K562 (cell line): ENCODE results near the gene DBH. TPM values are rescaled to one million over a fixed set of nuclear protein-coding genes. Genes with fewer than 3 reads are reported as not detected.
A peak's percentile ranks its signal among the peaks of the same experiment; 100 is the strongest.

Experiments used
- ATAC-seq: fragments of 200-7000 bp; cut with Tn5 transposase; 3 replicates; pipeline ENCODE4 v1.9.1; 2020; ENCODE audit warnings: moderate library complexity
- BruUV-seq: library from RNA; stranded (reverse); fragments of 400-500 nt; replicated peaks from 2 replicates; lab custom pipeline; 2021; lab: Mats Ljungman, UMichigan
- CTCF ChIA-PET: fragments of 300-600 bp; formaldehyde crosslinking; extraction: SDS; loops from one replicate; lab custom pipeline; 2021; ENCODE audit warnings: low intra/inter-chr PET ratio; lab: Yijun Ruan, JAX
- POLR2A ChIA-PET: fragments of 300-600, 350-650 bp; sonication (Branson Sonifier 250); formaldehyde crosslinking; extraction: SDS; loops from one replicate; lab custom pipeline; 2021; ENCODE audit warnings: antibody characterized with exemption, inconsistent platforms; lab: Yijun Ruan, JAX
- DNase-seq, 4 experiments: peaks; one replicate each; pipeline versions ENCODE4 v3.0.0 to v3.0.0-alpha.2; 2011 to 2018; ENCODE audit warnings: low spot score in 3 of 4, mixed read lengths in 3 of 4; ENCODE audit errors: extremely low read depth in 1 of 4
- FAIRE-seq: peaks from 2 replicates; lab custom pipeline; 2011; peaks lifted over from hg19 to GRCh38; lab: Jason Lieb, UNC
- H2AFZ ChIP-seq: 2 replicates; pipeline ENCODE4 v1.6.0; 2011; ENCODE audit warnings: low read depth, low read length, control low read depth, inconsistent platforms
- H3K27ac ChIP-seq: fragments of 200-600 bp; 3 replicates; pipeline ENCODE4 v1.8.0; 2011; ENCODE audit warnings: low read depth, mild to moderate bottlenecking, control low read depth, inconsistent platforms, low read length, moderate library complexity, mixed read lengths; ENCODE audit errors: extremely low read depth
- H3K27me3 ChIP-seq, 2 experiments: fragments of 300-600 bp in 1 of 2; 2 replicates in 1 of 2; 3 replicates in 1 of 2; pipeline versions ENCODE4 v1.6.0 to v1.8.0; 2011; ENCODE audit warnings: inconsistent platforms in 2 of 2, low read length in 2 of 2, mild to moderate bottlenecking in 1 of 2, mixed read lengths in 1 of 2, moderate library complexity in 1 of 2; ENCODE audit not compliant: control insufficient read depth in 2 of 2, insufficient read depth in 2 of 2
- H3K36me3 ChIP-seq: fragments of 300-600 bp; 3 replicates; pipeline ENCODE4 v1.8.0; 2011; ENCODE audit warnings: mild to moderate bottlenecking, low read length, inconsistent platforms; ENCODE audit not compliant: control insufficient read depth, insufficient read depth
- H3K4me1 ChIP-seq, 2 experiments: fragments of 200-600 bp in 1 of 2; replicated peaks in 1 of 2; 2 replicates in 1 of 2; 3 replicates in 1 of 2; pipeline versions ENCODE4 v1.5.1 to v1.8.0; 2011; ENCODE audit warnings: inconsistent platforms in 2 of 2, low read length in 2 of 2, mild to moderate bottlenecking in 1 of 2, mixed read lengths in 1 of 2, moderate library complexity in 1 of 2; ENCODE audit not compliant: control insufficient read depth in 2 of 2, insufficient read depth in 2 of 2
- H3K4me2 ChIP-seq: 2 replicates; pipeline ENCODE4 v1.6.1; 2011; ENCODE audit warnings: low read length, control low read depth, inconsistent platforms, mixed read lengths; ENCODE audit not compliant: insufficient read depth
- H3K4me3 ChIP-seq: fragments of 200-600 bp; sonication (generic), shearing (Covaris generic); 2 replicates; pipeline ENCODE4 v1.5.1; 2016; ENCODE audit warnings: control low read depth, inconsistent platforms
- H3K79me2 ChIP-seq: fragments of 200-600 bp; 3 replicates; pipeline ENCODE4 v1.8.0; 2011; ENCODE audit warnings: low read length, inconsistent platforms; ENCODE audit not compliant: control insufficient read depth, insufficient read depth
- H3K9ac ChIP-seq, 2 experiments: 2 replicates each; pipeline versions ENCODE4 v1.6.0 to v1.6.1; 2011; ENCODE audit warnings: low read depth in 2 of 2, low read length in 2 of 2, control low read depth in 1 of 2, inconsistent platforms in 1 of 2, mild to moderate bottlenecking in 1 of 2, mixed read lengths in 1 of 2; ENCODE audit not compliant: insufficient read depth in 1 of 2
- H3K9me1 ChIP-seq: one replicate; pipeline ENCODE4 v1.6.0; 2011; ENCODE audit warnings: inconsistent platforms, mild to moderate bottlenecking, low read length, moderate library complexity; ENCODE audit not compliant: control insufficient read depth, insufficient read depth
- H3K9me3 ChIP-seq: replicated peaks from 2 replicates; pipeline ENCODE4 v1.5.1; 2011; ENCODE audit warnings: low read depth, low read length, inconsistent platforms; ENCODE audit not compliant: control insufficient read depth, insufficient read depth
- H4K20me1 ChIP-seq: replicated peaks from 2 replicates; pipeline ENCODE4 v1.6.1; 2011; ENCODE audit warnings: low read length, inconsistent platforms, mixed read lengths; ENCODE audit not compliant: control insufficient read depth, insufficient read depth
- EGR1 ChIP-seq: fragments of 450-650 bp; conservative IDR thresholded peaks from 2 replicates; pipeline ENCODE4 v1.6.1; 2017; ENCODE audit warnings: mild to moderate bottlenecking
- ZNF717 ChIP-seq: fragments of 250-450 bp; sonication (Bioruptor Pico); IDR thresholded peaks from 2 replicates; pipeline ENCODE4 v1.5.0; 2021
- WGBS: fragments of 100-300 bp; shearing (Covaris generic); methylation state at CpG from one replicate; pipeline ENCODE4 v1.1.6; 2016; ENCODE audit warnings: low coverage, mixed read lengths; ENCODE audit not compliant: insufficient coverage; ENCODE audit errors: missing lambda C conversion rate; 5-methylcytosine and 5-hydroxymethylcytosine counted together
- in situ Hi-C: fragments of 300-500 bp; cut with MboI; formaldehyde crosslinking; loops from 4 replicates; pipeline ENCODE4 v1.15.0; 2018; ENCODE audit warnings: inconsistent platforms, mixed read lengths
- intact Hi-C: fragments of 100-400 bp; cut with micrococcal nuclease; formaldehyde crosslinking; loops from 2 replicates; pipeline ENCODE4 v1.14.2; 2022
- polyA plus RNA-seq, 8 experiments: library from polyadenylated mRNA; depleted of rRNA in 4 of 8; stranded (reverse) in 5 of 8; unstranded in 3 of 8; fragments of >200 nt; fragmentation: Nextera tagmentation in 2 of 8; fragmentation: Illumina TruSeq in 1 of 8; extraction: Ambion mirVana in 2 of 8; extraction: Trizol in 1 of 8; gene quantifications; 2 replicates each; pipeline versions ENCODE4 v1.2.1 to v1.2.3, GENCODE V29; 2011 to 2014; ENCODE audit warnings: inconsistent platforms in 1 of 8, missing spikeins in 1 of 8
- total RNA-seq, 7 experiments: library from RNA; depleted of rRNA in 6 of 7; stranded (reverse); fragments of >200 nt in 6 of 7; fragmentation: Illumina TruSeq in 2 of 7; extraction: Trizol in 2 of 7; gene quantifications; 2 replicates each; pipeline versions ENCODE4 v1.2.1 to v1.2.3, GENCODE V29; 2011 to 2021; ENCODE audit warnings: low replicate concordance in 1 of 7

The DBH gene
- total and polyA plus RNA-seq, 9 of the 15 experiments (the other 6 are each of a cell fraction or from before 2014, with no cell fraction given): not detected

GRCh38 chr9:133708246-133709014, 72.3 kb downstream of the DBH start:
- ATAC-seq (no peak), FAIRE-seq (no peak), DNase-seq (no peak)
- H4K20me1 ChIP-seq: peaks cover 4% of the 10 kb centered on the region; the same call in 1 of the 2 replicates
- H3K27ac ChIP-seq: no peak overlapping the region
- H2AFZ ChIP-seq: no peak overlapping the region
- H3K4me3 ChIP-seq: no peak overlapping the region
- no peaks in the 10 kb centered on the region for H3K79me2 ChIP-seq
- ChIA-PET CTCF (no interaction called here), POLR2A (interaction anchor here (0.6 to 1.1 kb wide), 2 partner anchors 16 to 117 kb away, joined by 3 read pairs; no protein-coding TSS in a partner anchor)
- H3K9me1 ChIP-seq: no peaks in the 10 kb centered on the region
- TF ChIP-seq EGR1 (peak; percentile 23; the same call in 1 of the 2 replicates), ZNF717 (no peak)
- no peaks in the 10 kb centered on the region for H3K36me3 ChIP-seq
- H3K4me1 ChIP-seq: peaks cover 0 to 16% of the 10 kb centered on the region in 2 experiments; a peak in 2 of 5 replicates
- no peaks in the 10 kb centered on the region for H3K9me3 ChIP-seq
- WGBS: 6% methylated on average over 23 of the region's 30 CpGs
- in situ Hi-C loops (no loop called here), intact Hi-C loops (no loop called here)
- BruUV-seq: no TSS peak
- no peak overlapping the region for H3K9ac ChIP-seq
- peaks cover 11 to 54% of the 10 kb centered on the region in 2 experiments; a peak in 4 of 5 replicates for H3K27me3 ChIP-seq
- no peak overlapping the region for H3K4me2 ChIP-seq

Other genes with a start within 250 kb of the DBH start
Only the 7 nearest of the 8 such genes appear.
- 0.04 TPM in 1 of 2 replicates, not detected in the other for gene ADAMTS13, start 214.0 kb upstream of the DBH start, total RNA-seq (2014; rRNA removed)
- not detected in 2 replicates for gene ADAMTS13, start 214.0 kb upstream of the DBH start, total RNA-seq (2014; rRNA removed; fragmentation: Illumina TruSeq; extraction: Trizol)
- gene ADAMTS13, start 214.0 kb upstream of the DBH start, total RNA-seq (2015; rRNA removed; fragmentation: Illumina TruSeq; extraction: Trizol): 0.04 TPM in 1 of 2 replicates, not detected in the other
- 0.07 TPM in 1 of 2 replicates, not detected in the other for gene ADAMTS13, start 214.0 kb upstream of the DBH start, total RNA-seq (2021)
- gene ADAMTS13, start 214.0 kb upstream of the DBH start, polyA plus RNA-seq (2011; rRNA removed): 0.16 and 0.20 TPM in 2 replicates
- 0.03 TPM in 1 of 2 replicates, not detected in the other for gene ADAMTS13, start 214.0 kb upstream of the DBH start, polyA plus RNA-seq (2014; fragmentation: Illumina TruSeq; extraction: Trizol)
- not detected for gene ADAMTS13, start 214.0 kb upstream of the DBH start, polyA plus RNA-seq (2014; fragmentation: Nextera tagmentation; extraction: Ambion mirVana)
- 0.04 and 0.26 TPM in 2 replicates for gene ADAMTS13, start 214.0 kb upstream of the DBH start, polyA plus RNA-seq (2014; rRNA removed)
- gene CACFD1, start 176.4 kb upstream of the DBH start, total RNA-seq (2014; rRNA removed): 1.1 and 1.2 TPM in 2 replicates
- gene CACFD1, start 176.4 kb upstream of the DBH start, total RNA-seq (2014; rRNA removed; fragmentation: Illumina TruSeq; extraction: Trizol): 0.11 and 0.13 TPM in 2 replicates
- gene CACFD1, start 176.4 kb upstream of the DBH start, total RNA-seq (2015; rRNA removed; fragmentation: Illumina TruSeq; extraction: Trizol): 0.54 and 0.64 TPM in 2 replicates
- 1.4 and 1.8 TPM in 2 replicates for gene CACFD1, start 176.4 kb upstream of the DBH start, total RNA-seq (2021)
- gene CACFD1, start 176.4 kb upstream of the DBH start, polyA plus RNA-seq (2011; rRNA removed): 0.87 and 1.2 TPM in 2 replicates
- 0.16 and 0.37 TPM in 2 replicates for gene CACFD1, start 176.4 kb upstream of the DBH start, polyA plus RNA-seq (2014; fragmentation: Illumina TruSeq; extraction: Trizol)
- gene CACFD1, start 176.4 kb upstream of the DBH start, polyA plus RNA-seq (2014; fragmentation: Nextera tagmentation; extraction: Ambion mirVana): not detected
- 1.1 and 1.4 TPM in 2 replicates for gene CACFD1, start 176.4 kb upstream of the DBH start, polyA plus RNA-seq (2014; rRNA removed)
- gene SLC2A6, start 157.3 kb upstream of the DBH start, total RNA-seq (2014; rRNA removed): 0.09 and 0.41 TPM in 2 replicates
- gene SLC2A6, start 157.3 kb upstream of the DBH start, total RNA-seq (2014; rRNA removed; fragmentation: Illumina TruSeq; extraction: Trizol): 0.04 and 0.06 TPM in 2 replicates
- 0.04 TPM in 1 of 2 replicates, not detected in the other for gene SLC2A6, start 157.3 kb upstream of the DBH start, total RNA-seq (2015; rRNA removed; fragmentation: Illumina TruSeq; extraction: Trizol)
- 0.16 and 0.38 TPM in 2 replicates for gene SLC2A6, start 157.3 kb upstream of the DBH start, total RNA-seq (2021)
- gene SLC2A6, start 157.3 kb upstream of the DBH start, polyA plus RNA-seq (2011; rRNA removed): 0.08 and 0.22 TPM in 2 replicates
- gene SLC2A6, start 157.3 kb upstream of the DBH start, polyA plus RNA-seq (2014; fragmentation: Illumina TruSeq; extraction: Trizol): not detected in 2 replicates
- gene SLC2A6, start 157.3 kb upstream of the DBH start, polyA plus RNA-seq (2014; fragmentation: Nextera tagmentation; extraction: Ambion mirVana): not detected
- 0.27 and 0.39 TPM in 2 replicates for gene SLC2A6, start 157.3 kb upstream of the DBH start, polyA plus RNA-seq (2014; rRNA removed)
- not detected in 2 replicates for gene MYMK, start 111.4 kb upstream of the DBH start, total RNA-seq (2014; rRNA removed)
- not detected in 2 replicates for gene MYMK, start 111.4 kb upstream of the DBH start, total RNA-seq (2014; rRNA removed; fragmentation: Illumina TruSeq; extraction: Trizol)
- gene MYMK, start 111.4 kb upstream of the DBH start, total RNA-seq (2015; rRNA removed; fragmentation: Illumina TruSeq; extraction: Trizol): not detected in 2 replicates
- not detected in 2 replicates for gene MYMK, start 111.4 kb upstream of the DBH start, total RNA-seq (2021)
- not detected in 2 replicates for gene MYMK, start 111.4 kb upstream of the DBH start, polyA plus RNA-seq (2011; rRNA removed)
- not detected in 2 replicates for gene MYMK, start 111.4 kb upstream of the DBH start, polyA plus RNA-seq (2014; fragmentation: Illumina TruSeq; extraction: Trizol)
- not detected for gene MYMK, start 111.4 kb upstream of the DBH start, polyA plus RNA-seq (2014; fragmentation: Nextera tagmentation; extraction: Ambion mirVana)
- gene MYMK, start 111.4 kb upstream of the DBH start, polyA plus RNA-seq (2014; rRNA removed): not detected in 2 replicates
- not detected in 2 replicates for gene ADAMTSL2, start 101.7 kb upstream of the DBH start, total RNA-seq (2014; rRNA removed)
- not detected in 2 replicates for gene ADAMTSL2, start 101.7 kb upstream of the DBH start, total RNA-seq (2014; rRNA removed; fragmentation: Illumina TruSeq; extraction: Trizol)
- not detected in 2 replicates for gene ADAMTSL2, start 101.7 kb upstream of the DBH start, total RNA-seq (2015; rRNA removed; fragmentation: Illumina TruSeq; extraction: Trizol)
- 0.04 TPM in 1 of 2 replicates, not detected in the other for gene ADAMTSL2, start 101.7 kb upstream of the DBH start, total RNA-seq (2021)
- not detected in 2 replicates for gene ADAMTSL2, start 101.7 kb upstream of the DBH start, polyA plus RNA-seq (2011; rRNA removed)
- not detected in 2 replicates for gene ADAMTSL2, start 101.7 kb upstream of the DBH start, polyA plus RNA-seq (2014; fragmentation: Illumina TruSeq; extraction: Trizol)
- not detected for gene ADAMTSL2, start 101.7 kb upstream of the DBH start, polyA plus RNA-seq (2014; fragmentation: Nextera tagmentation; extraction: Ambion mirVana)
- gene ADAMTSL2, start 101.7 kb upstream of the DBH start, polyA plus RNA-seq (2014; rRNA removed): not detected in 2 replicates
- not detected in 2 replicates for gene FAM163B, start 27.0 kb upstream of the DBH start, total RNA-seq (2014; rRNA removed)
- gene FAM163B, start 27.0 kb upstream of the DBH start, total RNA-seq (2014; rRNA removed; fragmentation: Illumina TruSeq; extraction: Trizol): not detected in 2 replicates
- gene FAM163B, start 27.0 kb upstream of the DBH start, total RNA-seq (2015; rRNA removed; fragmentation: Illumina TruSeq; extraction: Trizol): not detected in 2 replicates
- not detected in 2 replicates for gene FAM163B, start 27.0 kb upstream of the DBH start, total RNA-seq (2021)
- gene FAM163B, start 27.0 kb upstream of the DBH start, polyA plus RNA-seq (2011; rRNA removed): not detected in 2 replicates
- gene FAM163B, start 27.0 kb upstream of the DBH start, polyA plus RNA-seq (2014; fragmentation: Illumina TruSeq; extraction: Trizol): not detected in 2 replicates
- not detected for gene FAM163B, start 27.0 kb upstream of the DBH start, polyA plus RNA-seq (2014; fragmentation: Nextera tagmentation; extraction: Ambion mirVana)
- not detected in 2 replicates for gene FAM163B, start 27.0 kb upstream of the DBH start, polyA plus RNA-seq (2014; rRNA removed)
- not detected in 2 replicates for gene SARDH, start 102.0 kb downstream of the DBH start, total RNA-seq (2014; rRNA removed)
- gene SARDH, start 102.0 kb downstream of the DBH start, total RNA-seq (2014; rRNA removed; fragmentation: Illumina TruSeq; extraction: Trizol): not detected in 2 replicates
- not detected in 2 replicates for gene SARDH, start 102.0 kb downstream of the DBH start, total RNA-seq (2015; rRNA removed; fragmentation: Illumina TruSeq; extraction: Trizol)
- 0.25 TPM in 1 of 2 replicates, not detected in the other for gene SARDH, start 102.0 kb downstream of the DBH start, total RNA-seq (2021)
- gene SARDH, start 102.0 kb downstream of the DBH start, polyA plus RNA-seq (2011; rRNA removed): 0.07 and 0.14 TPM in 2 replicates
- not detected in 2 replicates for gene SARDH, start 102.0 kb downstream of the DBH start, polyA plus RNA-seq (2014; fragmentation: Illumina TruSeq; extraction: Trizol)
- not detected for gene SARDH, start 102.0 kb downstream of the DBH start, polyA plus RNA-seq (2014; fragmentation: Nextera tagmentation; extraction: Ambion mirVana)
- gene SARDH, start 102.0 kb downstream of the DBH start, polyA plus RNA-seq (2014; rRNA removed): not detected in 2 replicates